OCI-LY7 (cell line): ENCODE results near the gene FAM149B1.

Experiments
- EZH2phosphoT487 ChIP-seq: fragments of 200-600 bp; sonication (generic); IDR thresholded peaks from 2 replicates; pipeline ENCODE4 v1.6.1; 2018; ENCODE audit warnings: low read depth, borderline replicate concordance, mild to moderate bottlenecking, mixed run types, antibody characterized with exemption, low read length, moderate library complexity, mixed read lengths
- TF ChIP-seq, protein P1 (sequence below): fragments of 200-600 bp; sonication (generic); conservative IDR thresholded peaks from 2 replicates; pipeline ENCODE4 v1.5.1; 2014; ENCODE audit warnings: mild to moderate bottlenecking, antibody characterized with exemption, low read length, moderate library complexity, mixed read lengths

DNA sequence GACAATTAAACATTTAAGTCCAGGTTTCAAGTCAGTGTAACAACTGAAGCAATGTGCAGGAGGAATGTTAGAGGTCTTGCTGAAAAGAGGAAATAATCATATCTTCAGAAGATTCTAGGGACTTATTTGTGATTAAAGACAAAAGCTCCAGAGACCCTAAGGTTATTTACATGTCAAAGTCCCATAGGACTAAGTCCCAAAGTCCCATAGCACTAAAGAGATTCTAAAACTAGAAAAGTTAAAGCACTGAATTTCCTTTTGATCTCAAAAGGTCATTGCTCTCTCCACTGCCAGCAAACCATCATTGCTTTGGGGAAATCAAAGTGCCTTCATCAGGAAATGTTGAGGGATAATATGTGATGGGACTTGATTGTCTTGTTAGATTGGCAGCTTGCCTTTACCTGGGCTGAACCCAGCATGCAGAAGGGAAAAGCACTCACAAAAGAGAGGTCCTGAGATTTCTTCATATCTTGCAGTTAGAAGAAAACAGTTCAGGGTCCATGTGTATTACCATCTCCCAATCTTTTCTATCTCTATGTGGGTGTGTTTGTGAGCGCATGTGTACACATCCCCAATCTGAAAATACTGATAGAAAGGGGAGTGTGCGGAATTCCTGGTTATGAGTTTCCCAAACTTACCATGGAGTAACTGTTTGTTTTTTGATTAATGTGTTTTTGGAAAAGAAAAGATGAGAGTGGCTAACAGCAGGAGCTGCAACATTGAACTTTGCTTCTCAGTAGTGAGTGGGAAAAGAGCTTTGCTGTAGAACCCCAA is 35.8 kb upstream of the FAM149B1 start:
- TF ChIP-seq, protein P1, sequence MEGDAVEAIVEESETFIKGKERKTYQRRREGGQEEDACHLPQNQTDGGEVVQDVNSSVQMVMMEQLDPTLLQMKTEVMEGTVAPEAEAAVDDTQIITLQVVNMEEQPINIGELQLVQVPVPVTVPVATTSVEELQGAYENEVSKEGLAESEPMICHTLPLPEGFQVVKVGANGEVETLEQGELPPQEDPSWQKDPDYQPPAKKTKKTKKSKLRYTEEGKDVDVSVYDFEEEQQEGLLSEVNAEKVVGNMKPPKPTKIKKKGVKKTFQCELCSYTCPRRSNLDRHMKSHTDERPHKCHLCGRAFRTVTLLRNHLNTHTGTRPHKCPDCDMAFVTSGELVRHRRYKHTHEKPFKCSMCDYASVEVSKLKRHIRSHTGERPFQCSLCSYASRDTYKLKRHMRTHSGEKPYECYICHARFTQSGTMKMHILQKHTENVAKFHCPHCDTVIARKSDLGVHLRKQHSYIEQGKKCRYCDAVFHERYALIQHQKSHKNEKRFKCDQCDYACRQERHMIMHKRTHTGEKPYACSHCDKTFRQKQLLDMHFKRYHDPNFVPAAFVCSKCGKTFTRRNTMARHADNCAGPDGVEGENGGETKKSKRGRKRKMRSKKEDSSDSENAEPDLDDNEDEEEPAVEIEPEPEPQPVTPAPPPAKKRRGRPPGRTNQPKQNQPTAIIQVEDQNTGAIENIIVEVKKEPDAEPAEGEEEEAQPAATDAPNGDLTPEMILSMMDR: no peak
- TF ChIP-seq EZH2phosphoT487: no peak
